ENCODE measurements around the gene PKP2.

PKP2 gene

GRCh38 chr12:32889011-32889760, 7.4 kb downstream of the PKP2 start:
- no peak for ATAC-seq
- TF ChIP-seq PATZ1 (CRISPR knock-in tag; IDR thresholded peaks at IDR 0.05; ENCODE audit: borderline replicate concordance) (peak; percentile 65; the same call in 1 of the 2 replicates), ARNTL (CRISPR knock-in tag; IDR thresholded peaks at IDR 0.05; ENCODE audit: borderline replicate concordance, low read depth) (no peak), ISL1 (CRISPR knock-in tag; IDR thresholded peaks at IDR 0.05) (peak; percentile 66), CREB5 (CRISPR knock-in tag; IDR thresholded peaks at IDR 0.05; ENCODE audit: low read depth) (no peak; the same call in 1 of the 2 replicates), GLIS3 (CRISPR knock-in tag; IDR thresholded peaks at IDR 0.05) (no peak), CSRNP3 (CRISPR knock-in tag; IDR thresholded peaks at IDR 0.05) (no peak)

- ATAC-seq, result no peak
- TF ChIP-seq ZNF8 (CRISPR knock-in tag; IDR thresholded peaks at IDR 0.05) (no peak), TOX (CRISPR knock-in tag; IDR thresholded peaks at IDR 0.05; ENCODE audit: borderline replicate concordance) (no peak), TSHZ2 (CRISPR knock-in tag; IDR thresholded peaks at IDR 0.05) (no peak), PATZ1 (CRISPR knock-in tag; IDR thresholded peaks at IDR 0.05; ENCODE audit: borderline replicate concordance) (no peak), CSDC2 (CRISPR knock-in tag; IDR thresholded peaks at IDR 0.05) (no peak), SNAI2 (CRISPR knock-in tag; IDR thresholded peaks at IDR 0.05) (no peak), OSR1 (CRISPR knock-in tag; IDR thresholded peaks at IDR 0.05) (no peak), ISL1 (CRISPR knock-in tag; IDR thresholded peaks at IDR 0.05) (no peak), GLIS3 (CRISPR knock-in tag; IDR thresholded peaks at IDR 0.05) (no peak), CSRNP3 (CRISPR knock-in tag; IDR thresholded peaks at IDR 0.05) (no peak), CREB5 (CRISPR knock-in tag; IDR thresholded peaks at IDR 0.05; ENCODE audit: low read depth) (no peak), ZNF565 (CRISPR knock-in tag; conservative IDR thresholded peaks at IDR 0.05; ENCODE audit: low read depth) (no peak), RARB (CRISPR knock-in tag; IDR thresholded peaks at IDR 0.05) (no peak), POU6F1 (CRISPR knock-in tag; IDR thresholded peaks at IDR 0.05; ENCODE audit: borderline replicate concordance, low read depth) (no peak), ZFP30 (CRISPR knock-in tag; IDR thresholded peaks at IDR 0.05) (no peak), ZNF70 (CRISPR knock-in tag; IDR thresholded peaks at IDR 0.05) (no peak), TCF4 (CRISPR knock-in tag; IDR thresholded peaks at IDR 0.05; ENCODE audit: borderline replicate concordance) (no peak), ARNTL (CRISPR knock-in tag; IDR thresholded peaks at IDR 0.05; ENCODE audit: borderline replicate concordance, low read depth) (no peak), ZFP3 (CRISPR knock-in tag; IDR thresholded peaks at IDR 0.05) (no peak)
Measured at GRCh38 chr12:32887058-32887457, 9.5 kb downstream of the PKP2 start.
